GM12874 (cell line): ENCODE results near the gene WDR11.
A peak's percentile ranks its signal among the peaks of the same experiment; 100 is the strongest.

Experiments used
- TF ChIP-seq, protein P1 (sequence below): IDR thresholded peaks from 2 replicates; pipeline ENCODE4 v1.5.1; 2011; ENCODE audit warnings: low read depth, mild to moderate bottlenecking, control low read depth, low read length, moderate library complexity; ENCODE audit not compliant: insufficient read depth

Gene WDR11

GRCh38 chr10:120818301-120818700 is 32.9 kb upstream of the WDR11 start:
- TF ChIP-seq, protein P1, sequence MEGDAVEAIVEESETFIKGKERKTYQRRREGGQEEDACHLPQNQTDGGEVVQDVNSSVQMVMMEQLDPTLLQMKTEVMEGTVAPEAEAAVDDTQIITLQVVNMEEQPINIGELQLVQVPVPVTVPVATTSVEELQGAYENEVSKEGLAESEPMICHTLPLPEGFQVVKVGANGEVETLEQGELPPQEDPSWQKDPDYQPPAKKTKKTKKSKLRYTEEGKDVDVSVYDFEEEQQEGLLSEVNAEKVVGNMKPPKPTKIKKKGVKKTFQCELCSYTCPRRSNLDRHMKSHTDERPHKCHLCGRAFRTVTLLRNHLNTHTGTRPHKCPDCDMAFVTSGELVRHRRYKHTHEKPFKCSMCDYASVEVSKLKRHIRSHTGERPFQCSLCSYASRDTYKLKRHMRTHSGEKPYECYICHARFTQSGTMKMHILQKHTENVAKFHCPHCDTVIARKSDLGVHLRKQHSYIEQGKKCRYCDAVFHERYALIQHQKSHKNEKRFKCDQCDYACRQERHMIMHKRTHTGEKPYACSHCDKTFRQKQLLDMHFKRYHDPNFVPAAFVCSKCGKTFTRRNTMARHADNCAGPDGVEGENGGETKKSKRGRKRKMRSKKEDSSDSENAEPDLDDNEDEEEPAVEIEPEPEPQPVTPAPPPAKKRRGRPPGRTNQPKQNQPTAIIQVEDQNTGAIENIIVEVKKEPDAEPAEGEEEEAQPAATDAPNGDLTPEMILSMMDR = no peak

- TF ChIP-seq, protein P1 = no peak
Observed at GRCh38 chr10:120819366-120819765, 31.8 kb upstream of the WDR11 start.

- TF ChIP-seq, protein P1 = no peak
Observed at GRCh38 chr10:120823266-120823665, 27.9 kb upstream of the WDR11 start.

DNA sequence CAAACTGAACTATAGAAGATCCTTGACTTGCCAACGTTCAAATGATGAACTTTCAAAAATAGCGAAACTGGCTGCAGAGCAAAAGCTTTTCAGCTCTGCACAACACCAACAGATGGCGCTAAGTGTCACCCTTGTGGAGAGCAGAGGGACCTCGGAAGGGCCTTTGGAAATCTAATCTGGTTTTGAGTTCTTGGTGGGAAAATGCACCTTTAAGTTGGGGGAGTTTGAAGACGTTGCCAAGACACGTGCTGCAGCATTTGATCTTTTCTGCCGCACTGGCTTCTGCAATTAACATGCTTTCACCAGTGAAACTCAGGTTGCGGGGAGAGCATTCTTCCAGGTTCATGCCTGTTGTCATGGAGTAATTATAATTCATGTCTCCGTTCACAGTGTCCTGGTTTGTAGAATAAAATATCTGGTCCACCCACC is 26.3 kb upstream of the WDR11 start:
- TF ChIP-seq, protein P1 = peak; percentile 62

GRCh38 chr10:120825878-120826769 is 25.0 kb upstream of the WDR11 start:
- TF ChIP-seq, protein P1 = no peak

- TF ChIP-seq, protein P1 = no peak
Observed at GRCh38 chr10:120827251-120827875, 23.8 kb upstream of the WDR11 start.

DNA sequence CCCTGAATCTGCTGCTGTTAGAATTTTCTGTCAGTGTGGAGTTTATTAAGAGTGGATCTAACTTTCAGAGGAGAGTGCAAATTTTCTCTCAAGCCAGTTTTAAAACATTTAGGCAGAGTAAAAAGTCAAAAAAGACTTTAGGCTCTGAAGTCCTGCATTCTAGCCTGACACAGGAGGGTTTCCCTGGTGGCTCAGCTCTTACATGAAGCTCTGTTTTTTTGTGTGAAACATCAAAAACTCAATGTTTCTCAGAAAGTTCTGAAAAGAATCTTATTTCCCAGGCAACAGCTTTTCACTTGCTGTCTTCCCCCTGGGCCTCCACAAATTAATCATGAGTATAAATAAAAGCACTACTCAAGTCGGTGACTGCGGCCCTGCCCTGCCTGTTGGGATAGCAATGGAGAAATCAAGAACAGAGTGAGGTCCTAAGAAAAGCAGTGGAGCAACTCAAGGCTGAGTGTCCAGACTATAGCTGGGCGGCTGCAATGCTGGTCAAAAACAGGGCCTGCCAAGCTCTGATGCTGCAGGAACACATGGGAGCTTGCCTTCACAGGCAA is 22.3 kb upstream of the WDR11 start:
- TF ChIP-seq, protein P1 = no peak
